CD4-positive, alpha-beta T cell treated with Interleukin-17A for 1 hour (primary cell): ENCODE data around the gene SYT5.
"Not testable (repeated sequence)": the region's sequence is repeated elsewhere in the genome, so short reads cannot be mapped to it uniquely, and the experiment has no call there.

Experiments
- DNase-seq: peaks from one replicate; pipeline ENCODE4 v3.0.0-alpha.2; 2020

Gene SYT5

GRCh38 chr19:55166530-55167268 is 13.4 kb downstream of the SYT5 start, which contains the start of gene DNAAF3:
Gene DNAAF3 (minus strand): TSS chr19:55166613. CDS start chr19:55166413, 200 bp downstream.
- DNase-seq = peak; percentile 83

- peak; percentile 63 for DNase-seq
Observed at GRCh38 chr19:55165952-55166529, 14.0 kb downstream of the SYT5 start.

- no peak for DNase-seq
Observed at GRCh38 chr19:55161571-55162322, 18.3 kb downstream of the SYT5 start.

- no peak for DNase-seq
Observed at GRCh38 chr19:55160986-55161365, 19.1 kb downstream of the SYT5 start.

GRCh38 chr19:55160128-55160985 is 19.7 kb downstream of the SYT5 start:
- DNase-seq = peak; percentile 88

GRCh38 chr19:55158848-55159749 is 21.0 kb downstream of the SYT5 start:
- DNase-seq = no peak

GRCh38 chr19:55158423-55158822 is 21.7 kb downstream of the SYT5 start:
- no peak for DNase-seq

- DNase-seq = no peak
Observed at GRCh38 chr19:55157064-55157908, 22.8 kb downstream of the SYT5 start, which contains the start of gene TNNI3. Gene TNNI3 (minus strand): TSS chr19:55157732. CDS start chr19:55157589, 143 bp downstream.

GRCh38 chr19:55156202-55157063 is 23.7 kb downstream of the SYT5 start:
- peak; percentile 44 for DNase-seq

- DNase-seq = not testable (repeated sequence)
Observed at GRCh38 chr19:55155784-55156183, 24.3 kb downstream of the SYT5 start.

- no peak for DNase-seq
Observed at GRCh38 chr19:55153652-55154264, 26.3 kb downstream of the SYT5 start.

GRCh38 chr19:55152017-55152416 is 28.1 kb downstream of the SYT5 start:
- DNase-seq = no peak

GRCh38 chr19:55149078-55150003 is 30.7 kb downstream of the SYT5 start, which contains the start of gene TNNT1:
Gene TNNT1 (minus strand): TSS chr19:55149206. CDS start chr19:55147157, 2,049 bp downstream.
- DNase-seq = no peak

GRCh38 chr19:55147545-55148251 is 32.4 kb downstream of the SYT5 start:
- no peak for DNase-seq

GRCh38 chr19:55146705-55147273 is 33.3 kb downstream of the SYT5 start:
- DNase-seq = no peak

- peak; percentile 14 for DNase-seq
Observed at GRCh38 chr19:55146078-55146704, 33.9 kb downstream of the SYT5 start.
